Caco-2 (cell line): Measurements from ENCODE around the gene LRRC49. TPM values are rescaled to one million over a fixed set of nuclear protein-coding genes. Genes with fewer than 3 reads are reported as not detected.

Experiments used
- BruUV-seq: library from RNA; stranded (reverse); fragments of 400-500 nt; replicated peaks from 2 replicates; lab custom pipeline; 2021; lab: Mats Ljungman, UMichigan
- CTCF ChIA-PET: fragments of 300-600 bp; sonication (Branson Sonifier 250); formaldehyde crosslinking; loops from one replicate; lab custom pipeline; 2022; ENCODE audit warnings: antibody characterized with exemption; lab: Charles Lee
- POLR2A ChIA-PET: fragments of 300-600 bp; sonication (Branson Sonifier 250); formaldehyde crosslinking; loops from one replicate; lab custom pipeline; 2022; ENCODE audit warnings: antibody characterized with exemption; lab: Charles Lee
- DNase-seq, 2 experiments: peaks; one replicate each; pipeline versions ENCODE4 v3.0.0 to v3.0.0-alpha.2; 2020 to 2022
- H3K27me3 ChIP-seq: replicated peaks from 2 replicates; pipeline ENCODE4 v1.6.0; 2011; ENCODE audit warnings: low read length; ENCODE audit not compliant: control insufficient read depth, insufficient read depth
- H3K36me3 ChIP-seq: 2 replicates; pipeline ENCODE4 v1.5.1; 2011; ENCODE audit warnings: low read length; ENCODE audit not compliant: control insufficient read depth, insufficient read depth
- H3K4me1 ChIP-seq: fragments of 250-450 bp; sonication (Bioruptor Pico); 2 replicates; pipeline ENCODE4 v1.5.1; 2020; ENCODE audit warnings: mild to moderate bottlenecking
- H3K4me3 ChIP-seq: 2 replicates; pipeline ENCODE4 v1.5.1; 2011; ENCODE audit warnings: low read depth, mild to moderate bottlenecking, control low read depth, low read length
- H3K9me3 ChIP-seq: fragments of 250-450 bp; sonication (Bioruptor Pico); 2 replicates; pipeline ENCODE4 v1.5.1; 2020; ENCODE audit warnings: mild to moderate bottlenecking, moderate library complexity
- H3K27ac Mint-ChIP-seq: one replicate; pipeline ENCODE4 v1.8.0; 2022; ENCODE audit warnings: mixed read lengths; ENCODE audit not compliant: unreplicated experiment
- H3K27me3 Mint-ChIP-seq: one replicate; pipeline ENCODE4 v1.8.0; 2022; ENCODE audit warnings: mixed read lengths; ENCODE audit not compliant: insufficient read depth, unreplicated experiment
- H3K36me3 Mint-ChIP-seq: one replicate; pipeline ENCODE4 v1.8.0; 2022; ENCODE audit warnings: mild to moderate bottlenecking, mixed read lengths; ENCODE audit not compliant: insufficient read depth, unreplicated experiment
- H3K4me1 Mint-ChIP-seq: one replicate; pipeline ENCODE4 v1.8.0; 2022; ENCODE audit warnings: low read depth, mixed read lengths; ENCODE audit not compliant: unreplicated experiment
- H3K4me3 Mint-ChIP-seq: one replicate; pipeline ENCODE4 v1.8.0; 2022; ENCODE audit warnings: mild to moderate bottlenecking, moderate library complexity, mixed read lengths; ENCODE audit not compliant: unreplicated experiment
- H3K9me3 Mint-ChIP-seq: one replicate; pipeline ENCODE4 v1.8.0; 2022; ENCODE audit warnings: mixed read lengths; ENCODE audit not compliant: unreplicated experiment
- CTCF ChIP-seq, 2 experiments: fragments of 200-600 bp in 1 of 2; IDR thresholded peaks; 1 replicate in 1 of 2; 2 replicates in 1 of 2; pipeline versions ENCODE4 v1.5.1 to v1.8.0; 2011 to 2022; ENCODE audit warnings: antibody characterized with exemption in 1 of 2, control low read depth in 1 of 2, inconsistent platforms in 1 of 2, low read depth in 1 of 2, low read length in 1 of 2, mild to moderate bottlenecking in 1 of 2, moderate library complexity in 1 of 2; ENCODE audit not compliant: insufficient read depth in 1 of 2, severe bottlenecking in 1 of 2, unreplicated experiment in 1 of 2
- intact Hi-C: fragments of 100-400 bp; cut with micrococcal nuclease; formaldehyde crosslinking; loops from one replicate; pipeline ENCODE4 v1.10.0; 2022; ENCODE audit not compliant: unreplicated experiment
- total RNA-seq: library from RNA; stranded (reverse); gene quantifications from 2 replicates; pipeline ENCODE4 v1.2.3, GENCODE V29; 2022

LRRC49 gene
- total RNA-seq, 1 experiment from 2014 or later, result 0.82 TPM

- Histone ChIP-seq H3K36me3 (no peaks in the 10 kb centered on the region), H3K4me3 (no peak overlapping the region), H3K9me3 (no peaks in the 10 kb centered on the region), H3K4me1 (no peaks in the 10 kb centered on the region), H3K27me3 (no peaks in the 10 kb centered on the region)
- H3K27ac Mint-ChIP-seq, result no peak overlapping the region
- no peaks in the 10 kb centered on the region for H3K4me1 Mint-ChIP-seq
- BruUV-seq, result no TSS peak
- TF ChIP-seq CTCF (IDR thresholded peaks at IDR 0.05; ENCODE audit: insufficient read depth in 1 of 2, low read depth in 1 of 2, low read length in 1 of 2, severe bottlenecking in 1 of 2, unreplicated experiment in 1 of 2), result no peak
- no peaks in the 10 kb centered on the region for H3K9me3 Mint-ChIP-seq
- intact Hi-C loops, result no loop called here
- H3K36me3 Mint-ChIP-seq, result no peaks in the 10 kb centered on the region
- ChIA-PET POLR2A (no interaction called here), CTCF (no interaction called here)
- no peak overlapping the region for H3K4me3 Mint-ChIP-seq
- no peaks in the 10 kb centered on the region for H3K27me3 Mint-ChIP-seq
- no peak for DNase-seq
Measured at GRCh38 chr15:71008250-71008870, 115.7 kb downstream of the LRRC49 start.

- no peaks in the 10 kb centered on the region for H3K9me3 Mint-ChIP-seq
- TF ChIP-seq CTCF (IDR thresholded peaks at IDR 0.05; ENCODE audit: insufficient read depth in 1 of 2, low read depth in 1 of 2, low read length in 1 of 2, severe bottlenecking in 1 of 2, unreplicated experiment in 1 of 2), result no peak
- BruUV-seq, result no TSS peak
- intact Hi-C loops, result no loop called here
- H3K4me1 ChIP-seq, result no peaks in the 10 kb centered on the region
- H3K4me3 Mint-ChIP-seq, result no peak overlapping the region
- no peaks in the 10 kb centered on the region for H3K36me3 ChIP-seq
- no peaks in the 10 kb centered on the region for H3K27me3 ChIP-seq
- no peak overlapping the region for H3K27ac Mint-ChIP-seq
- POLR2A ChIA-PET, result no interaction called here
- H3K27me3 Mint-ChIP-seq, result no peaks in the 10 kb centered on the region
- H3K9me3 ChIP-seq, result no peaks in the 10 kb centered on the region
- no peak for DNase-seq
- H3K36me3 Mint-ChIP-seq, result no peaks in the 10 kb centered on the region
- no peak overlapping the region for H3K4me3 ChIP-seq
- no peaks in the 10 kb centered on the region for H3K4me1 Mint-ChIP-seq
- CTCF ChIA-PET, result interaction anchor here (0.5 to 0.6 kb wide), 2 partner anchors 9 to 118 kb away, joined by 3 read pairs; partner anchors contain the start of gene THAP10
Measured at GRCh38 chr15:71010472-71010871, 117.8 kb downstream of the LRRC49 start.

- no TSS peak for BruUV-seq
- Mint-ChIP-seq H3K27me3 (no peaks in the 10 kb centered on the region), H3K36me3 (no peaks in the 10 kb centered on the region), H3K4me1 (no peaks in the 10 kb centered on the region), H3K4me3 (no peak overlapping the region), H3K27ac (no peak overlapping the region), H3K9me3 (no peaks in the 10 kb centered on the region)
- no peaks in the 10 kb centered on the region for H3K4me1 ChIP-seq
- H3K36me3 ChIP-seq, result no peaks in the 10 kb centered on the region
- intact Hi-C loops, result loop anchor here (1.0 kb wide), 1 partner anchor 92 kb away; no protein-coding TSS in a partner anchor
- no peak overlapping the region for H3K4me3 ChIP-seq
- H3K27me3 ChIP-seq, result no peaks in the 10 kb centered on the region
- DNase-seq, result no peak
- TF ChIP-seq CTCF (IDR thresholded peaks at IDR 0.05; ENCODE audit: insufficient read depth in 1 of 2, low read depth in 1 of 2, low read length in 1 of 2, severe bottlenecking in 1 of 2, unreplicated experiment in 1 of 2), result no peak
- POLR2A ChIA-PET, result no interaction called here
- no peaks in the 10 kb centered on the region for H3K9me3 ChIP-seq
- CTCF ChIA-PET, result interaction anchor here (0.5 to 1.0 kb wide), 3 partner anchors 9 to 430 kb away, joined by 3 to 4 read pairs (median 3); partner anchors contain the start of gene THAP10
Measured at GRCh38 chr15:71010997-71011396, 118.4 kb downstream of the LRRC49 start.
